ENCODE results near the gene CFAP299.
"Not testable (repeated sequence)": the region's sequence is repeated elsewhere in the genome, so short reads cannot be mapped to it uniquely, and the experiment has no call there.

The CFAP299 gene

GRCh38 chr4:80333121-80333520 lies 2.4 kb upstream of the CFAP299 start:
- no peak for DNase-seq

GRCh38 chr4:80334568-80334967 lies 962 bp upstream of the CFAP299 start:
- DNase-seq: no peak

GRCh38 chr4:80335226-80335553 lies 340 bp upstream of the CFAP299 start:
- no peak for DNase-seq

- peak; percentile 27 for DNase-seq
These were observed 1.1 kb downstream of the CFAP299 start for GRCh38 chr4:80336582-80336981.

GRCh38 chr4:80340036-80340435 lies 4.5 kb downstream of the CFAP299 start:
- DNase-seq: peak; percentile 18

GRCh38 chr4:80342684-80343083 lies 7.2 kb downstream of the CFAP299 start:
- not testable (repeated sequence) for DNase-seq

GRCh38 chr4:80343887-80344286 lies 8.4 kb downstream of the CFAP299 start:
- DNase-seq: no peak

GRCh38 chr4:80360084-80360483 lies 24.6 kb downstream of the CFAP299 start:
- no peak for DNase-seq

GRCh38 chr4:80360900-80361299 lies 25.4 kb downstream of the CFAP299 start:
- DNase-seq: peak; percentile 14

GRCh38 chr4:80361329-80361900 lies 25.9 kb downstream of the CFAP299 start:
- peak; percentile 48 for DNase-seq

- DNase-seq: peak; percentile 34
These were observed 27.1 kb downstream of the CFAP299 start for GRCh38 chr4:80362578-80363181.

- peak; percentile 64 for DNase-seq
These were observed 30.4 kb downstream of the CFAP299 start for GRCh38 chr4:80365928-80366327.

- peak; percentile 8 for DNase-seq
These were observed 32.2 kb downstream of the CFAP299 start for GRCh38 chr4:80367737-80368136.

GRCh38 chr4:80370635-80371034 lies 35.1 kb downstream of the CFAP299 start:
- DNase-seq: no peak

GRCh38 chr4:80371046-80371445 lies 35.5 kb downstream of the CFAP299 start:
- DNase-seq: no peak

GRCh38 chr4:80374180-80374579 lies 38.6 kb downstream of the CFAP299 start:
- no peak for DNase-seq

- DNase-seq: no peak
These were observed 46.7 kb downstream of the CFAP299 start for GRCh38 chr4:80382090-80382832.

- no peak for DNase-seq
These were observed 50.1 kb downstream of the CFAP299 start for GRCh38 chr4:80385397-80386280.

- no peak for DNase-seq
These were observed 50.9 kb downstream of the CFAP299 start for GRCh38 chr4:80386281-80386886.

- no peak for DNase-seq
These were observed 52.1 kb downstream of the CFAP299 start for GRCh38 chr4:80387390-80388283.

GRCh38 chr4:80388284-80388607 lies 52.7 kb downstream of the CFAP299 start:
- no peak for DNase-seq

GRCh38 chr4:80390178-80390577 lies 54.6 kb downstream of the CFAP299 start:
- DNase-seq: no peak

All from fibroblast of skin of right quadriceps (primary cell).